ENCODE results near the gene RUFY4. TPM values are rescaled to one million over a fixed set of nuclear protein-coding genes. Genes with fewer than 3 reads are reported as not detected.
A peak's percentile ranks its signal among the peaks of the same experiment; 100 is the strongest.
"Not testable (repeated sequence)": the region's sequence is repeated elsewhere in the genome, so short reads cannot be mapped to it uniquely, and the experiment has no call there.

RUFY4 gene
- total RNA-seq, 2 experiments from 2014 or later = 1.6 to 2.0 TPM

GRCh38 chr2:218039171-218039570 lies 29.9 kb upstream of the RUFY4 start:
- Mint-ChIP-seq H3K36me3 (peaks cover 8% of the 10 kb centered on the region), H3K4me3 (no peak overlapping the region), H3K27ac (no peak overlapping the region), H3K27me3 (peaks cover 17% of the 10 kb centered on the region), H3K9me3 (peaks cover 2% of the 10 kb centered on the region), H3K4me1 (peaks cover 30% of the 10 kb centered on the region)
- no peak for DNase-seq

- no peak for DNase-seq
- Mint-ChIP-seq H3K27me3 (peaks cover 17% of the 10 kb centered on the region), H3K4me3 (no peak overlapping the region), H3K27ac (peak overlapping the region; percentile 73), H3K9me3 (peaks cover 7% of the 10 kb centered on the region), H3K4me1 (peaks cover 25% of the 10 kb centered on the region), H3K36me3 (peaks cover 8% of the 10 kb centered on the region)
These were observed 28.2 kb upstream of the RUFY4 start for GRCh38 chr2:218040883-218041282.

GRCh38 chr2:218041302-218042168 lies 27.5 kb upstream of the RUFY4 start:
- Mint-ChIP-seq H3K9me3 (peaks cover 7% of the 10 kb centered on the region), H3K4me1 (peaks cover 25% of the 10 kb centered on the region), H3K36me3 (peaks cover 8% of the 10 kb centered on the region), H3K27me3 (peaks cover 17% of the 10 kb centered on the region), H3K27ac (peak overlapping the region; percentile 87), H3K4me3 (no peak overlapping the region)
- DNase-seq = no peak

- H3K27me3 Mint-ChIP-seq = peaks cover 19% of the 10 kb centered on the region
- peaks cover 19% of the 10 kb centered on the region for H3K4me1 Mint-ChIP-seq
- peak overlapping the region; percentile 36 for H3K27ac Mint-ChIP-seq
- H3K4me3 Mint-ChIP-seq = no peak overlapping the region
- peaks cover 7% of the 10 kb centered on the region for H3K9me3 Mint-ChIP-seq
- peaks cover 8% of the 10 kb centered on the region for H3K36me3 Mint-ChIP-seq
- no peak for DNase-seq
These were observed 26.0 kb upstream of the RUFY4 start for GRCh38 chr2:218043100-218043499.

GRCh38 chr2:218043701-218044109 lies 25.3 kb upstream of the RUFY4 start:
- Mint-ChIP-seq H3K36me3 (peaks cover 8% of the 10 kb centered on the region), H3K4me3 (no peak overlapping the region), H3K27me3 (peaks cover 22% of the 10 kb centered on the region), H3K9me3 (peaks cover 7% of the 10 kb centered on the region), H3K4me1 (peaks cover 19% of the 10 kb centered on the region), H3K27ac (no peak overlapping the region)
- no peak for DNase-seq

- H3K36me3 Mint-ChIP-seq, H3K4me3 Mint-ChIP-seq, DNase-seq: not testable (repeated sequence)
These were observed 24.5 kb upstream of the RUFY4 start for GRCh38 chr2:218044599-218044998.

GRCh38 chr2:218046238-218046637 lies 22.8 kb upstream of the RUFY4 start:
- Mint-ChIP-seq H3K9me3 (peaks cover 22% of the 10 kb centered on the region), H3K27me3 (peaks cover 22% of the 10 kb centered on the region), H3K36me3 (peaks cover 10% of the 10 kb centered on the region), H3K27ac (no peak overlapping the region), H3K4me1 (peaks cover 6% of the 10 kb centered on the region), H3K4me3 (no peak overlapping the region)
- no peak for DNase-seq

More at GRCh38 chr2:218044599-218044998, 24.5 kb upstream of the RUFY4 start:
- not testable (repeated sequence) for H3K27ac Mint-ChIP-seq
- H3K9me3 Mint-ChIP-seq = peaks cover 12% of the 10 kb centered on the region
- peaks cover 12% of the 10 kb centered on the region for H3K4me1 Mint-ChIP-seq
- peaks cover 24% of the 10 kb centered on the region for H3K27me3 Mint-ChIP-seq

GRCh38 chr2:218047536-218048225 lies 21.4 kb upstream of the RUFY4 start:
- Mint-ChIP-seq H3K36me3 (peaks cover 7% of the 10 kb centered on the region), H3K4me3 (no peak overlapping the region), H3K4me1 (no peaks in the 10 kb centered on the region), H3K9me3 (peaks cover 20% of the 10 kb centered on the region), H3K27me3 (peaks cover 19% of the 10 kb centered on the region), H3K27ac (no peak overlapping the region)
- no peak for DNase-seq

GRCh38 chr2:218051903-218052302 lies 17.1 kb upstream of the RUFY4 start:
- Mint-ChIP-seq H3K36me3 (peaks cover 6% of the 10 kb centered on the region), H3K27me3 (peaks cover 17% of the 10 kb centered on the region), H3K4me1 (no peaks in the 10 kb centered on the region), H3K27ac (no peak overlapping the region), H3K4me3 (no peak overlapping the region), H3K9me3 (peaks cover 15% of the 10 kb centered on the region)
- no peak for DNase-seq

- no peaks in the 10 kb centered on the region for H3K36me3 Mint-ChIP-seq
- H3K4me1 Mint-ChIP-seq = no peaks in the 10 kb centered on the region
- DNase-seq = no peak
- H3K27ac Mint-ChIP-seq = no peak overlapping the region
- H3K9me3 Mint-ChIP-seq = no peaks in the 10 kb centered on the region
- H3K27me3 Mint-ChIP-seq = peaks cover 3% of the 10 kb centered on the region
- no peak overlapping the region for H3K4me3 Mint-ChIP-seq
These were observed 9.8 kb upstream of the RUFY4 start for GRCh38 chr2:218059289-218059688.

- H3K27ac Mint-ChIP-seq = no peak overlapping the region
- H3K27me3 Mint-ChIP-seq = peaks cover 3% of the 10 kb centered on the region
- H3K9me3 Mint-ChIP-seq = no peaks in the 10 kb centered on the region
- H3K4me1 Mint-ChIP-seq = no peaks in the 10 kb centered on the region
- H3K4me3 Mint-ChIP-seq = no peak overlapping the region
- H3K36me3 Mint-ChIP-seq = no peaks in the 10 kb centered on the region
- no peak for DNase-seq
These were observed 8.9 kb upstream of the RUFY4 start for GRCh38 chr2:218060118-218060517.

- Mint-ChIP-seq H3K27me3 (peaks cover 3% of the 10 kb centered on the region), H3K27ac (no peak overlapping the region), H3K36me3 (no peaks in the 10 kb centered on the region), H3K4me3 (no peak overlapping the region), H3K9me3 (no peaks in the 10 kb centered on the region), H3K4me1 (no peaks in the 10 kb centered on the region)
- no peak for DNase-seq
These were observed 7.9 kb upstream of the RUFY4 start for GRCh38 chr2:218060950-218061660.

GRCh38 chr2:218063486-218063885 lies 5.6 kb upstream of the RUFY4 start:
- peaks cover 19% of the 10 kb centered on the region for H3K27me3 Mint-ChIP-seq
- H3K4me3 Mint-ChIP-seq = no peak overlapping the region
- H3K27ac Mint-ChIP-seq = no peak overlapping the region
- no peaks in the 10 kb centered on the region for H3K4me1 Mint-ChIP-seq
- no peaks in the 10 kb centered on the region for H3K36me3 Mint-ChIP-seq
- no peaks in the 10 kb centered on the region for H3K9me3 Mint-ChIP-seq
- DNase-seq = no peak

GRCh38 chr2:218063896-218064295 lies 5.2 kb upstream of the RUFY4 start:
- Mint-ChIP-seq H3K4me3 (no peak overlapping the region), H3K4me1 (peaks cover 3% of the 10 kb centered on the region), H3K9me3 (no peaks in the 10 kb centered on the region), H3K36me3 (no peaks in the 10 kb centered on the region), H3K27ac (no peak overlapping the region), H3K27me3 (peaks cover 22% of the 10 kb centered on the region)
- DNase-seq = no peak
